ENCODE measurements around the gene TEAD2.
"Not testable (repeated sequence)": the region's sequence is repeated elsewhere in the genome, so short reads cannot be mapped to it uniquely, and the experiment has no call there.

TEAD2 gene

DNA sequence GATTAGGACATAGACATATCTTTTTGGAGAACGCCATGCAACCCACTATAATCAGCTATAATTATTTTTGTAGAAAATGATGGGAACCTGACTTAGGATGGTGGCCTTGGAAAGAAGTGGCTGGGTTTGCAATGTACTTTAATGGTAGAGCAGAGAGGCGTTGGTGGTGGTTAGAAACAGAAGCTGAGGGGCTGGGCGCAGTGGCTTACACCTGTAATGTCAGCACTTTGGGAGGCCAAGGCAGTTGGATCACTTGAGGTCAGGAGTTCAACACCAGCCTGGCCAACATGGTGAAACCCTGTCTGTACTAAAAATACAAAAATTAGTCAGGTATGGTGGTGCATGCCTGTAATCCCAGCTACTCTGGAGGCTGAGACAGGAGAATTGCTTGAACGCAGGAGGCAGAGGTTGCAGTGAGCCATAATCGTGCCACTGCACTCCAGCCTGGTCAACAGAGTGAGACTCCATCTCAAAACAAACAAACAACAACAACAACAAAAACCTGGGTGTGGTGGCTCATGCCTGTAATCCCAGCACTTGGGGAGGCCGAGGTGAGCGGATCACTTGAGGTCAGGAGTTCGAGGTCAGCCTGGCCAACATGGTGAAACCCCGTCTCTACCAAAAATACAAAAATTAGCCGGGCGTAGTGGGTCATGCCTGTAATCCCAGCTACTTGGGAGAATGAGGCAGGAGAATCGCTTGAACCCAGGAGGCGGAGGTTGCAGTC, 29.4 kb downstream of the TEAD2 start:
- not testable (repeated sequence) for H3K4me3 ChIP-seq (ENCODE audit: low read length); H3K36me3 ChIP-seq (ENCODE audit: control insufficient read depth, insufficient read depth, low read length); H3K9me3 ChIP-seq (ENCODE audit: control insufficient read depth, low read length); H3K9ac ChIP-seq (ENCODE audit: low read length); H3K27me3 ChIP-seq (ENCODE audit: control insufficient read depth, insufficient read depth, low read length); H3K4me1 ChIP-seq (ENCODE audit: control insufficient read depth, insufficient read depth, low read length)

DNA sequence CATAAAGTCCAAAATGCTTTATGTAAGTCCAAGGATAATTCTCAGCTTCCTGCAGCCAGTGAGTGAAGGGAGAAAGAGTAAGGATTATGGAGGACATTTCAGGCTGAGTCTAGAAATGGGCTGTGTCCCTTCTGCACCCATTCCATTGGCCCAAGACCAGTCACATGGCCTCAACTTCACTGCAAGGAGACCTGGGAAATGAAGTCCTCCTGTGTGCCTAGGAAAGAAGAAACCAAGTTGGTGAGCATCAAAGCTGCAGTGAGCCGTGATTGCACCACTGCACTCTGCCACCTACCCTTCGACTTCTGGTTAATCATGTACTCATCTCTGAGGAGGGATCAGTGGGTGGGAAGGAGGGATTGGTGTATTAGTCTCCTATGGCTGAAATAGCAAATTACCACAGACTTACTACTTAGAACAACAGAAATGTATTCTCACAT, 30.6 kb downstream of the TEAD2 start:
- H3K36me3 ChIP-seq (ENCODE audit: control insufficient read depth, insufficient read depth, low read length) = no peaks in the 10 kb centered on the region
- H3K9ac ChIP-seq (ENCODE audit: low read length) = no peak overlapping the region
- H3K4me3 ChIP-seq (ENCODE audit: low read length) = no peak overlapping the region
- H3K4me1 ChIP-seq (ENCODE audit: control insufficient read depth, insufficient read depth, low read length) = no peaks in the 10 kb centered on the region
- H3K9me3 ChIP-seq (ENCODE audit: control insufficient read depth, low read length) = no peaks in the 10 kb centered on the region
- H3K27me3 ChIP-seq (ENCODE audit: control insufficient read depth, insufficient read depth, low read length) = no peaks in the 10 kb centered on the region

DNA sequence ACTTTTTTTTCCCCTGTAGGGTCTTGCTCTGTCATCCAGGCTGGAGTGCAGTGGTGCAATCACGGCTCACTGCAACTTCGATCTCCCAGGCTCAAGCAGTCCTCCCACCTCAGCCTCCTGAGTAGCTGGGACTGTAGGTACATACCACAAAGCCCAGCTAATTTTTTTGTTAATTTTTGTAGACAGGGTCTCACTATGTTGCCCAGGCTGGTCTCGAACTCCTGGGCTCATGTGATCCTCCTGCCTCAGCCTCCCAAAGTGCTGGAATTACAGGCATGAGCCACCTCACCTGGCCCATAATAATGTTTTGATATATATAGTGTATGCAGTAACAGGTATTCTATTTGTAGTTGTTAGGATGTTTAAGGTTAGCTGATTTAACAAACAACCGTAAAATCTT, 31.0 kb downstream of the TEAD2 start:
- not testable (repeated sequence) for H3K4me3 ChIP-seq (ENCODE audit: low read length); H3K27me3 ChIP-seq (ENCODE audit: control insufficient read depth, insufficient read depth, low read length); H3K4me1 ChIP-seq (ENCODE audit: control insufficient read depth, insufficient read depth, low read length); H3K36me3 ChIP-seq (ENCODE audit: control insufficient read depth, insufficient read depth, low read length); H3K9me3 ChIP-seq (ENCODE audit: control insufficient read depth, low read length); H3K9ac ChIP-seq (ENCODE audit: low read length)

DNA sequence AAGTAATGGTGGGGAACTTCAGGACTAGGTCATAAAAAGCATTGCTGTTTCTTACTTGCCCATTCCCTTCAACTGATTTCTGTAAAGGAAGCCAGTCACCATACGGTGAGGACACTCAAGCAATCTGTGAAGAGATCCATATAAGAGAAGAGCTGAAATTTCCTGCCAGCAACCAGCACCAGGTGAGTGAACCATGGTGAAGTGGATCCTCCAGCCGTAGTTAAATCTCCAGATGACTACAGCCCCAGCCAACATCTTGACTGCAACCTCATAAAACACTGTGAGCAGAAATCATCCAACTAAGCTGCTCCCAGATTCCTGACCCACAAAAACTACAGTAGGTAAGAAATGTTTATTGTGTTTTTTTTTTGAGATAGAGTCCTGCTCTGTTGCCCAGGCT, 33.5 kb downstream of the TEAD2 start:
- no peaks in the 10 kb centered on the region for H3K9me3 ChIP-seq (ENCODE audit: control insufficient read depth, low read length)
- H3K9ac ChIP-seq (ENCODE audit: low read length) = no peak overlapping the region
- H3K4me3 ChIP-seq (ENCODE audit: low read length) = no peak overlapping the region
- H3K27me3 ChIP-seq (ENCODE audit: control insufficient read depth, insufficient read depth, low read length) = no peaks in the 10 kb centered on the region
- no peaks in the 10 kb centered on the region for H3K36me3 ChIP-seq (ENCODE audit: control insufficient read depth, insufficient read depth, low read length)
- no peaks in the 10 kb centered on the region for H3K4me1 ChIP-seq (ENCODE audit: control insufficient read depth, insufficient read depth, low read length)

DNA sequence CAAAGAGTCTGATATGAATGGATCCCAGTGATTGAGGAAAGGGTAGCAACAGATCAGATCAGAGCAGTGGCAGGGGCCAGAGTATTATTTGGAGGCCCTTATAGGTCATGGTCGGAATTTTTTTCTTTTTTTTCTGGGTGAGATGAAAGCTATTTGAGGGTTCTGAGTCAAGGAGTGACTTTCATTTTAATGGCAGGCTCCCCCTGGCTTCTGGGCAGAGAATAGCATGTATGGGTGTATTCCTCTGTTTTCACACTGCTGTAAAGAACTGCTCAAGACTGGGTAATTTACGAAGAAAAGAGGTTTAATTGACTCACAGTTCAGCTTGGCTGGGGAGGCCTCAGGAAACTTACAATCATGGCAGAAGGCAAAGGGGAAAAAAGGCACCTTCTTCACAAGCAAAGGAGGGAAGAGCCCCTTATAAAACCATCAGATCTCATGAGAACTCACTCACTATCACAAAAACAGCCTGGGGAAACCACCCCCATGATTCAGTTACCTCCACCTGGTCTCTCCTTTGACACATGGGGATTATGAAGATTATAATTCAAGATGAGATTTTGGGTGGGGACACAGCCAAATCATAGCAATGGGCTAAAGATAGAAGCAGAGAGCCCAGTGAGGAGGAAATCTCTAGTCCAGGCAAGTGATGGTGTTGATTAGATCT, 34.2 kb downstream of the TEAD2 start:
- no peaks in the 10 kb centered on the region for H3K27me3 ChIP-seq (ENCODE audit: control insufficient read depth, insufficient read depth, low read length)
- no peaks in the 10 kb centered on the region for H3K4me1 ChIP-seq (ENCODE audit: control insufficient read depth, insufficient read depth, low read length)
- H3K36me3 ChIP-seq (ENCODE audit: control insufficient read depth, insufficient read depth, low read length) = no peaks in the 10 kb centered on the region
- no peaks in the 10 kb centered on the region for H3K9me3 ChIP-seq (ENCODE audit: control insufficient read depth, low read length)
- no peak overlapping the region for H3K4me3 ChIP-seq (ENCODE audit: low read length)
- H3K9ac ChIP-seq (ENCODE audit: low read length) = no peak overlapping the region

DNA sequence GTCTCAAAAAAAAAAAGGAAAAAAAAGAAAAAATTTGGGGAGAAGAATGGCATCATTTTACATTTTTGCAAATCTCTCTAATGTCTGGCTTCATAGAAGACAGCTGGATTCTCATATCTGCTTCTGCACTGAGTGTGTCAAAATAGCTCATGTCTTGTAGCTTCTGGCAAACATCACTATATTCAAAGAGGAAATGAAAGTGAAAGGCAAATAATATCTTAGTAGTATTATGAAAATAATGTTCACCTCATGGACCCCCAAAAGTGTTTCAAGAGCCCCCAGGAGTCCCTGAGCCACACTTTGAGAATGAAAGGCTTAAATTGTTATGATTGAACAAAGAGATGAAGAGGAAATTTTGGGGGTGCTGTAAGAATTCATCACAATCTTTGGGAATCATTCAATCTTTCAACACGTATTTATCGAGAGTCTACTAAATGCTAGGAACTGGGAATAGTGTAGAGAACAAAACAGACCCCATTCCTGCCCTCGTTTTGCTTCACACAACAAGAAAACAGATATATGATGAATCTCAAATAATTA, 36.0 kb downstream of the TEAD2 start:
- H3K9me3 ChIP-seq (ENCODE audit: control insufficient read depth, low read length) = no peaks in the 10 kb centered on the region
- H3K27me3 ChIP-seq (ENCODE audit: control insufficient read depth, insufficient read depth, low read length) = no peaks in the 10 kb centered on the region
- H3K36me3 ChIP-seq (ENCODE audit: control insufficient read depth, insufficient read depth, low read length) = no peaks in the 10 kb centered on the region
- no peak overlapping the region for H3K9ac ChIP-seq (ENCODE audit: low read length)
- no peak overlapping the region for H3K4me3 ChIP-seq (ENCODE audit: low read length)
- H3K4me1 ChIP-seq (ENCODE audit: control insufficient read depth, insufficient read depth, low read length) = no peaks in the 10 kb centered on the region

DNA sequence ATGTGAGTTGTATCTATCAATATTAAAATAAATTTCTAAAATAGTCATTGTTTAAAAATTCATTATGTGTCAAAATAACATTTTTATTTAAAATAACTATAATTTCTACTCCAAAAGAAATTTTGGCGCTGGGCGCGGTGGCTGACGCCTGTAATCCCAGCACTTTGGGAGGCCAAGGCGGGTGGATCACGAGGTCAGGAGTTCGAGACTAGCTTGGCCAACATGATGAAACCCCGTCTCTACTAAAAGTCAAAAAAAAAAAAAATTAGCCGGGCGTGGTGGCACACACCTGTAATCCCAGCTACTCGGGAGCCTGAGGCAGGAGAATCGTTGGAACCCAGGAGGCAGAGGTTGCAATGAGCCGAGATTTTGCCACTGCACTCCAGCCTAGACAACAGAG, 36.5 kb downstream of the TEAD2 start:
- not testable (repeated sequence) for H3K36me3 ChIP-seq (ENCODE audit: control insufficient read depth, insufficient read depth, low read length); H3K9me3 ChIP-seq (ENCODE audit: control insufficient read depth, low read length); H3K27me3 ChIP-seq (ENCODE audit: control insufficient read depth, insufficient read depth, low read length); H3K4me1 ChIP-seq (ENCODE audit: control insufficient read depth, insufficient read depth, low read length); H3K4me3 ChIP-seq (ENCODE audit: low read length); H3K9ac ChIP-seq (ENCODE audit: low read length)

DNA sequence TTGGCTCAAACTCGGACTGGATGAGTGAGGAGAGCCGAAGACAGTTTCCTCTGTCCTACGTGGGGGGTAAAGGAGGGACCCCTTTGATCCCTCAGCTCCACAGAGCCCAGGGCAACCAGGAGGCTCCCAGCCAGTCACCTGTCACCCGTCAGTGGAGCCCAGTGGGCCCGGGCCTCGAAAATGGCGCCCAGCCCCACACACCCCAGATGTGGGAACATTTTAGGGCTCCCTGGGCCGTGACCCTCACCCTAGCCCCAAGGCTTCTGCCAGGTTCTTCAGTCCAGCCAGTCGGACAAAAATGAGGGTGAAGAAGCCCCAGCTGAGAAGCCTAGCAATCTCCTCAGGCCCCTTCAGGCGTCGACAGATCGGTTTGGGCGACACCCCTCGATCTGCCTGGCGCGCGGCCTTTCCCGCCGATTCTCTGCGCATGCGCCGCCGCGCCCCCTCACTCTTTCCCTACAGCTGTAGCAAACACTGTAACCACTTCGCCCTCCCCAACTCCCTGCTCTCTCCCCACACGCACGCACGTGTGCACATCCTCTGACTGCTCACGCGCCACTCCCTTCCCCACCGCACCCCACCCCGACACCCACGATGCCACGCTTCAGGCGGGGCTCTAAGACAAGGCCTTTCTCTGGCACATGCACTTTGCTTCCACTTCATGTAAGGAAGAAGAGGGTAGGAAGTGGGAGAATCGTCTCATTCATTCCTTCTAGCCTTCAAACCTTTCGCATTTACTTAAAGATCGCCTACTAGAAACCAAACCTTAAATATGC, 37.2 kb downstream of the TEAD2 start, which contains the start of gene SLC6A16:
Gene SLC6A16 (minus strand): TSS at position 391 of the 776 bp plus-strand sequence. CDS start 13,844 bp downstream, outside the sequence.
- Histone ChIP-seq H3K36me3 (ENCODE audit: control insufficient read depth, insufficient read depth, low read length) (no peaks in the 10 kb centered on the region), H3K9ac (ENCODE audit: low read length) (no peak within 1 kb of the TSS), H3K4me3 (ENCODE audit: low read length) (no peak within 1 kb of the TSS), H3K27me3 (ENCODE audit: control insufficient read depth, insufficient read depth, low read length) (no peaks in the 10 kb centered on the region), H3K4me1 (ENCODE audit: control insufficient read depth, insufficient read depth, low read length) (no peaks in the 10 kb centered on the region), H3K9me3 (ENCODE audit: control insufficient read depth, low read length) (no peaks in the 10 kb centered on the region)

DNA sequence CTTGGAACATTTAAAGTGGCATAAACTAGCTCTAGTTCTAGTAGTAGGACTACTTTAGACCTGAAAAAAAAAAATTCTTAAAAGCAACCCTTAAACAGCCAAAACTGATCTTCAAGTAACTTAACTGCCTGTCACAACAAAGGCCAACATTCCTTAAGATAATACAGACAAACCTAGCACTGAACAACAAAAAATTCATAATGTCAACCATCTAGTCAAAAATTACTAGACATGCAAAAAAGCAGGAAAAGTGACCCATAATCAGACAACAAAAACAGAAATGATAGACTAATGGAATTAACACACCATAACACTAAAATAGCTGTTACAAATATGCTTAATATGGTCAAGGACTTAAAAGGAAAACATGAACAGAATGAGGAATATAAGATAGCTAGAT, 43.9 kb downstream of the TEAD2 start:
- Histone ChIP-seq H3K9me3 (ENCODE audit: control insufficient read depth, low read length) (no peaks in the 10 kb centered on the region), H3K4me1 (ENCODE audit: control insufficient read depth, insufficient read depth, low read length) (no peaks in the 10 kb centered on the region), H3K36me3 (ENCODE audit: control insufficient read depth, insufficient read depth, low read length) (no peaks in the 10 kb centered on the region), H3K27me3 (ENCODE audit: control insufficient read depth, insufficient read depth, low read length) (no peaks in the 10 kb centered on the region), H3K4me3 (ENCODE audit: low read length) (no peak overlapping the region), H3K9ac (ENCODE audit: low read length) (no peak overlapping the region)

DNA sequence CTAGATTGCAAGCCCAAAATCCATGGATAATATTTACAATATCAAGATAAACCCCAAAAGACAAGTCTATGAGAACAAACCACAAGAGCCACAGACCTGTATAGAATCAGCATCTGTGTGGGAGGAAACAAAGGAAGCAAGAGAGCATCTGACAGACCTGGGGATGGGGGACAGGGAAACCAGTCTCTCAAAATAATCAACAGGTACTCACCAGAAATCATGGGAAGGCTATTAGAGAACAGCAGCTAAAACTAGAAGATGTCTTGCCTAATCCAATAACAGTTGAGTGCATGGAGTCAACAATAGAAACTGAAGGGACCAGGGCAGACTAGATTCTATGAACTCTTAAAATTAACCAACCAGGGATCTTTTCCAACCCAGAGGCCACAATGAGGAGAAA, 45.9 kb downstream of the TEAD2 start:
- H3K4me1 ChIP-seq (ENCODE audit: control insufficient read depth, insufficient read depth, low read length) = no peaks in the 10 kb centered on the region
- H3K27me3 ChIP-seq (ENCODE audit: control insufficient read depth, insufficient read depth, low read length) = no peaks in the 10 kb centered on the region
- H3K9me3 ChIP-seq (ENCODE audit: control insufficient read depth, low read length) = no peaks in the 10 kb centered on the region

DNA sequence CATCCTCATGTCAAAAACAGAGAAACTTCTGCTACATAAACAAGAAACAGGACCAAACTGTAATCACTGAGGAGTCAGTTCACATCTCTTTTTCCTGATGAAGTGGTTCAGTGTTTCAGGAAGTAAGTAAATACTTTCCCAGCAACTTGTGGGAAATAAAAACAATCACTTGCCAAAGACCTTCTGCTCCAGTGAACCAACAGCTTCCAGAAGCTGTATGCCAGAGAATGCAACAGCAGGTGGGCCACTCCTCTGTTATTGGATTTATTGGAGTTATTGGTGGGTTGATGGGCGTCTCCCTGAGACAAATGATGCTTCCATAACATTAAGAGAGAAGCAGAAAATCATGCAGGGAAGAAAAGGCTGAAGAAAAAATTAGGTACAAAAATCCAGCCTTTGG, 47.1 kb downstream of the TEAD2 start:
- Histone ChIP-seq H3K9me3 (ENCODE audit: control insufficient read depth, low read length) (no peaks in the 10 kb centered on the region), H3K4me1 (ENCODE audit: control insufficient read depth, insufficient read depth, low read length) (no peaks in the 10 kb centered on the region), H3K27me3 (ENCODE audit: control insufficient read depth, insufficient read depth, low read length) (no peaks in the 10 kb centered on the region), H3K36me3 (ENCODE audit: control insufficient read depth, insufficient read depth, low read length) (no peaks in the 10 kb centered on the region), H3K9ac (ENCODE audit: low read length) (no peak overlapping the region), H3K4me3 (ENCODE audit: low read length) (no peak overlapping the region)

More for the DNA sequence above, 45.9 kb downstream of the TEAD2 start:
- Histone ChIP-seq H3K9ac (ENCODE audit: low read length) (no peak overlapping the region), H3K36me3 (ENCODE audit: control insufficient read depth, insufficient read depth, low read length) (no peaks in the 10 kb centered on the region), H3K4me3 (ENCODE audit: low read length) (no peak overlapping the region)

DNA sequence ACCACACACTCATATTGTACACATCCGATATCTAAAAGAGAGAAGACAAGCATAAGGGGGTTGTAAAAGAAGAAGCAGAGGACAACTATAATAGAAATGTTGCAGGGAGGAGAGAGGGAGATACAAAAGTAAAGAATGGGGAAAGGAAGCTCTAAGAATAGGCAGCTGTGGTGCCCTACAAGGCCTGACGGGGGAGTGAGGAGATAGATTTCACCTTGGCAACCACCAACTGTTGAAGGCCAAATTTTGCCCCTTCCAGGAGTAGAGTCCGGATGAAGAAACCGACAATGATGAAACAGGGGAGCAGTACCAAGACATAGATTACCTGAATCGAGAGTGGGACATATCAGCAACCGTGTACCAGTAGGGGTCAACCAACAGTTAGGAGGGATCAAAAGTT, 53.1 kb downstream of the TEAD2 start:
- no peak overlapping the region for H3K4me3 ChIP-seq (ENCODE audit: low read length)
- no peaks in the 10 kb centered on the region for H3K9me3 ChIP-seq (ENCODE audit: control insufficient read depth, low read length)
- no peak overlapping the region for H3K9ac ChIP-seq (ENCODE audit: low read length)
- H3K4me1 ChIP-seq (ENCODE audit: control insufficient read depth, insufficient read depth, low read length) = no peaks in the 10 kb centered on the region
- no peaks in the 10 kb centered on the region for H3K36me3 ChIP-seq (ENCODE audit: control insufficient read depth, insufficient read depth, low read length)
- no peaks in the 10 kb centered on the region for H3K27me3 ChIP-seq (ENCODE audit: control insufficient read depth, insufficient read depth, low read length)
